GM08714 (cell line): Measurements from ENCODE around the gene COL21A1.

ENCODE experiments used
- H3K4me3 ChIP-seq: fragments of 200-500 bp; sonication (Bioruptor generic); 2 replicates; pipeline ENCODE4 v1.5.1; 2014; ENCODE audit warnings: mild to moderate bottlenecking, low read length, inconsistent platforms
- ZNF274 ChIP-seq: IDR thresholded peaks from 2 replicates; pipeline ENCODE4 v1.6.1; 2012; ENCODE audit warnings: mild to moderate bottlenecking, low read depth, low read length

Gene COL21A1

GRCh38 chr6:56144538-56145324 is 102.6 kb downstream of the COL21A1 start:
- H3K4me3 ChIP-seq, result no peak overlapping the region
- TF ChIP-seq ZNF274, result no peak

GRCh38 chr6:56143796-56144195 is 103.6 kb downstream of the COL21A1 start:
- H3K4me3 ChIP-seq, result no peak overlapping the region
- TF ChIP-seq ZNF274, result no peak

GRCh38 chr6:56140090-56140489 is 107.3 kb downstream of the COL21A1 start:
- TF ChIP-seq ZNF274, result no peak

GRCh38 chr6:56115715-56116114 is 131.7 kb downstream of the COL21A1 start:
- TF ChIP-seq ZNF274, result no peak
- H3K4me3 ChIP-seq, result no peak overlapping the region

More at GRCh38 chr6:56140090-56140489, 107.3 kb downstream of the COL21A1 start:
- H3K4me3 ChIP-seq, result no peak overlapping the region

- no peak for TF ChIP-seq ZNF274
These were observed 138.2 kb downstream of the COL21A1 start for GRCh38 chr6:56109149-56109548.

GRCh38 chr6:56106231-56106630 is 141.1 kb downstream of the COL21A1 start:
- no peak for TF ChIP-seq ZNF274
- H3K4me3 ChIP-seq, result no peak overlapping the region

More at GRCh38 chr6:56109149-56109548, 138.2 kb downstream of the COL21A1 start:
- no peak overlapping the region for H3K4me3 ChIP-seq

- TF ChIP-seq ZNF274, result no peak
- H3K4me3 ChIP-seq, result no peak overlapping the region
These were observed 142.8 kb downstream of the COL21A1 start for GRCh38 chr6:56104591-56104990.

GRCh38 chr6:56102216-56102615 is 145.2 kb downstream of the COL21A1 start:
- no peak overlapping the region for H3K4me3 ChIP-seq
- no peak for TF ChIP-seq ZNF274

GRCh38 chr6:56101141-56101553 is 146.2 kb downstream of the COL21A1 start:
- H3K4me3 ChIP-seq, result no peak overlapping the region
- TF ChIP-seq ZNF274, result no peak

GRCh38 chr6:56096946-56097621 is 150.3 kb downstream of the COL21A1 start:
- no peak for TF ChIP-seq ZNF274
- H3K4me3 ChIP-seq, result no peak overlapping the region

GRCh38 chr6:56096541-56096940 is 150.8 kb downstream of the COL21A1 start:
- no peak for TF ChIP-seq ZNF274
- no peak overlapping the region for H3K4me3 ChIP-seq

GRCh38 chr6:56093776-56094175 is 153.6 kb downstream of the COL21A1 start:
- H3K4me3 ChIP-seq, result no peak overlapping the region
- no peak for TF ChIP-seq ZNF274

- no peak overlapping the region for H3K4me3 ChIP-seq
These were observed 156.1 kb downstream of the COL21A1 start for GRCh38 chr6:56091159-56091869.

GRCh38 chr6:56088641-56089040 is 158.7 kb downstream of the COL21A1 start:
- TF ChIP-seq ZNF274, result no peak
- no peak overlapping the region for H3K4me3 ChIP-seq

More at GRCh38 chr6:56091159-56091869, 156.1 kb downstream of the COL21A1 start:
- TF ChIP-seq ZNF274, result no peak

GRCh38 chr6:56087421-56087820 is 160.0 kb downstream of the COL21A1 start:
- no peak for TF ChIP-seq ZNF274
- H3K4me3 ChIP-seq, result no peak overlapping the region
